ENCODE results near the gene CFAP97D2.
A peak's percentile ranks its signal among the peaks of the same experiment; 100 is the strongest.
"Not testable (repeated sequence)": the region's sequence is repeated elsewhere in the genome, so short reads cannot be mapped to it uniquely, and the experiment has no call there.

CFAP97D2 gene

DNA sequence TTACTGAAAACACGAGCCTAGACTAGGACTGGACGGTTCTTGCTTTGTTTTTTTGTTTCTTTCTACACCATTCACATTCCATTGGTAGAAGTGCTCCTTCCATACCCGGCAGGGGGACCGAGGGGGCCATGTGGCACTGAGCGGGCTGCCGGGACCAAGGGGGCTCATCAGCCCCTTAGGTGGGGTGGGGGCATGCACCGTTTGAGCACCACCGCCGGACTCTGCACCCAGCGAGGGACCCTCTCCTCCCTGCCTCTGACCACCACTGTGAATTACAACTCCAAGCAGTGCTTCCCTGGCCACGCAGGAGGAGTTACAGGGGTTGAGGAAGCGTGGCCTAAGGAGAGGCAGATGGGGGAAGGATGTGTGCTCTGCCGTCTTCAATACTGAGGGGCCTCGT is 15.0 kb upstream of the CFAP97D2 start:
- peaks cover 8% of the 10 kb centered on the region for H3K9me3 ChIP-seq (ENCODE audit: control insufficient read depth, low read length)
- H3K27me3 ChIP-seq (replicated peaks; ENCODE audit: control insufficient read depth, insufficient read depth, low read length), result peaks cover 44% of the 10 kb centered on the region
- H3K36me3 ChIP-seq (ENCODE audit: control insufficient read depth, insufficient read depth, low read length, severe bottlenecking), result no peaks in the 10 kb centered on the region
- peaks cover 13% of the 10 kb centered on the region for H3K4me1 ChIP-seq (ENCODE audit: control insufficient read depth, insufficient read depth, low read length)
- H3K4me3 ChIP-seq (ENCODE audit: low read length), result no peak overlapping the region
- H3K9ac ChIP-seq (ENCODE audit: low read length), result no peak overlapping the region
- no peak for DNase-seq (ENCODE audit: low read depth)

DNA sequence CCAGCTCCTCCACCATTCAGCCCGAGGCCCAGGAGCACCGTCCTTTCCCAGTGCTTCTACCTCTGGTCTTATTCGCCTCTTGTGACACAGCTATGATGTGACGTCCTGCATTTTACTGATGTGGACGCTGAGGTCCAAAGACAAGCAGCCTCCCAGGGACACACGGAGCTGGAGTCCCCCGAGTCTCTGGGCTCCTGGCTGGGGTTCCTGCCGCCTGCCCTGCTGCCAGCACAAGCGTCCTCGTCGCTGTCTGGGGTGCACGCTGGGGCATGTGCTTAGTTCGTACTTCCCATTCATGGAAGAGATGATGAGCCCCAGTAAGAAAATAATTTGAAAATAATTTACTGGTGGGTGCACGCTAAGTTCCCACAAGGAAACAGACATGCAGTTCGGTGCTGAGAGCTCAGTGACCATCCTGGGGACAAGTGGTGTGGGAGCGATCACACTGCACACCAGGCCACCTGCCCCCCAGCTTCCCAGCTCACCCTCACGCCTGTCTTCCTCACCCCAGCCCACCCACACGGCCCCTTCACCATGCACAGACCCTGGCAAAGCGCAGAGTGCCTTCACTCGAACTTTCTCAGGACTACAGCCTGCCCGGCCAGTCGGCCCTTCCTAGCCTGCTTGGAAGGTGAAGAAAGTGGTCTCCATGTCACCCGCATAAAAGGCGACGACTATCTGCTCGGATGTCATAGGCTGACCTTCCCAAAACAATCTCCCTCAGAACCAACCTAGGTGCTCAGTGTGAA is 14.2 kb upstream of the CFAP97D2 start:
- H3K9ac ChIP-seq (ENCODE audit: low read length), result no peak overlapping the region
- no peak overlapping the region for H3K4me3 ChIP-seq (ENCODE audit: low read length)
- H3K9me3 ChIP-seq (ENCODE audit: control insufficient read depth, low read length), result peaks cover 2% of the 10 kb centered on the region
- peaks cover 44% of the 10 kb centered on the region for H3K27me3 ChIP-seq (replicated peaks; ENCODE audit: control insufficient read depth, insufficient read depth, low read length)
- H3K4me1 ChIP-seq (ENCODE audit: control insufficient read depth, insufficient read depth, low read length), result peaks cover 13% of the 10 kb centered on the region
- no peak for DNase-seq (ENCODE audit: low read depth)
- H3K36me3 ChIP-seq (ENCODE audit: control insufficient read depth, insufficient read depth, low read length, severe bottlenecking), result no peaks in the 10 kb centered on the region

DNA sequence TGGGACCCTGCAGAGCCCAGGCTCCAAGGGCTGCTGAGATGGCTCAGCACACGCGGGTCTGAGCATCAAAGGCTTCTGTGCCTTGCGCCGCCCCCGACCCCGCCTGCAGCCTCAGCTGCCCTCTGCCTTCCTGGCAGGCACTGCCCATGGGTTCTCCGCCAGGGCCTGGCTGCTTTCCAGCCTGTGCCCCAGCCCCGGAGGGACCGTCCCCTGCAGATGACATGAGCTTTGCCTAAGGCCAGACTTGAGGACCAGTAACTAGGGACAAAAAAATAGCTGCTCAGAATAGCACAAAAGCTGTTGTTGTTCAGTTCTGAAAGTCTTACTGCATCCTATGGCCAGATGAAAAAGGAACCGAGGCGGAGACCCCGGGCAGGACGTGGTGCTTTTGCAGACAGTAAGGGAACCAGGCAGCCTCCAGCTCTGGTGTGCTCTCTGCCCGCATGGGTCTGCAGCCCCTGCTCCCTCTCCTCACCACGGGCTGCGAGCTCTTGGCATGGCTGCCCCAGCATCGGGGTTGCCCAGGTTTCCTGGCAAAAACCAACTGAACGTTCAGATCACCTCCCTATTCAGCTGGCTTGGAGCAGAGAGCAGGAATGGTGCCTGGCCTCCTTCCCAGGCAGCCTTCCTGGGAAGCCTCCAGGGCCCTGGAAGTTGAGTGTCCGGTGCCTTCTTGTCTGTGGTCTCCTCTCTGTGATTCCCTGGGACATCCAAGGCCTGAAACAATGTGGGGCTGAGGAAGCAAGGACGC is 12.5 kb upstream of the CFAP97D2 start:
- Histone ChIP-seq H3K4me1 (ENCODE audit: control insufficient read depth, insufficient read depth, low read length) (peaks cover 13% of the 10 kb centered on the region), H3K4me3 (ENCODE audit: low read length) (no peak overlapping the region), H3K9ac (ENCODE audit: low read length) (peak overlapping the region; percentile 20), H3K9me3 (ENCODE audit: control insufficient read depth, low read length) (peaks cover 3% of the 10 kb centered on the region), H3K36me3 (ENCODE audit: control insufficient read depth, insufficient read depth, low read length, severe bottlenecking) (no peaks in the 10 kb centered on the region), H3K27me3 (replicated peaks; ENCODE audit: control insufficient read depth, insufficient read depth, low read length) (peaks cover 35% of the 10 kb centered on the region)
- no peak for DNase-seq (ENCODE audit: low read depth)

DNA sequence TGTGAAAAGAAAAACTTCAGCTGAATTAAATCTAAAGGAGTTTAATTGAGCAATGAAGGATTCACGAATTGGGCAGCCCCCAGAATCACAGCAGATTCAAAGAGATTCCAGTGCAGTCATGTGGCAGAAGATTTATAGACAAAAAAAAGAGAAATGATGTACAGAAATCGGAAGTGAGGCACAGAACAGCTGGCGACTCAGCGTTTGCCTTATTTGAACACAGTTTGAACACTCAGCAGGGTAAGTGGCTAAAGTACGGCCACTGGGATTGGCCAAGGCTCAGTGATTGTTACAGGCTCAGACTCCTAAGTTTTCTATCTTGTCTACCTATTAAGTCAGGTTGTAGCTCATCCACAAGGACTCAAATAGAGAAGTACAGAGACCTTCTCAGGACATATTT is 11.6 kb upstream of the CFAP97D2 start:
- Histone ChIP-seq H3K9me3 (ENCODE audit: control insufficient read depth, low read length) (peaks cover 3% of the 10 kb centered on the region), H3K27me3 (replicated peaks; ENCODE audit: control insufficient read depth, insufficient read depth, low read length) (peaks cover 26% of the 10 kb centered on the region), H3K4me1 (ENCODE audit: control insufficient read depth, insufficient read depth, low read length) (peaks cover 10% of the 10 kb centered on the region), H3K4me3 (ENCODE audit: low read length) (no peak overlapping the region), H3K9ac (ENCODE audit: low read length) (peak overlapping the region; percentile 20), H3K36me3 (ENCODE audit: control insufficient read depth, insufficient read depth, low read length, severe bottlenecking) (no peaks in the 10 kb centered on the region)
- no peak for DNase-seq (ENCODE audit: low read depth)

DNA sequence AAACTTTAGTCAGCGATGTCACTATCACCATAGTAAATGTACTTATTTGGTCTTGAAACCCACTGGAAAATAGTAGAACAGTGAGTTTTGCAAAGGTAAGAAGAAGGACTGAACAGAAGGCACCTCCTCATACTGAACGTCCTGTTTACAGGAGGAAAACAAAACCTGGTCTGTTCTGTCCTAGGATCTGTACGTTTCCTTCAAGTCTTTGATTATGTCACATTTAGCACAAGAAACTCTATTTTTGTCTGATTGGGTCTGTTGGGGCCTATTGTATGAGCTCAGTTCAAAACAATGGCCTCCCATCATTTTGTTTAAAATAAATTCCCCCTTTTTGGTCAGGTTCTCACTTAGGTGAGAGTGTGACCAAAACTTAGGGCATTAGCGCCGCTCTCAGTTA is 11.2 kb upstream of the CFAP97D2 start:
- Histone ChIP-seq H3K9me3 (ENCODE audit: control insufficient read depth, low read length) (peaks cover 3% of the 10 kb centered on the region), H3K27me3 (replicated peaks; ENCODE audit: control insufficient read depth, insufficient read depth, low read length) (peaks cover 23% of the 10 kb centered on the region), H3K36me3 (ENCODE audit: control insufficient read depth, insufficient read depth, low read length, severe bottlenecking) (no peaks in the 10 kb centered on the region), H3K4me1 (ENCODE audit: control insufficient read depth, insufficient read depth, low read length) (peaks cover 10% of the 10 kb centered on the region), H3K4me3 (ENCODE audit: low read length) (no peak overlapping the region), H3K9ac (ENCODE audit: low read length) (no peak overlapping the region)
- DNase-seq (ENCODE audit: low read depth), result no peak

DNA sequence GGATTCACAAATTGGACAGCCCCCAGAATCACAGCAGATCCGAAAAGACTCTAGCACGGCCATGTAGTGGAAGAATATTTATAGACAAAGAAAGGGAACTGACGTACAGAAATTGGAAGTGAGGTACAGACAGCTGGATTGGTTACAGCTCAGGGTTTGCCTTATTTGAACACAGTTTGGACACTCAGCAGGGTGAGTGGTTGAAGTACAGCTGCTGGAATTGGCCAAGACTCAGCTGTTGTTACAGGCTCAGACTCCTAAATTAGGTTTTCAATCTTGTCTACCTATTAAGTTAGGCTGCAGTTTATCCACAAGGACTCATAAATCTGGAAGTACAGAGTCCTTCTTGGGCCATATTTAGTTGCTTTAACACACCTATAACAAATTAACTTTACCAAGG is 5.8 kb upstream of the CFAP97D2 start:
- H3K36me3 ChIP-seq (ENCODE audit: control insufficient read depth, insufficient read depth, low read length, severe bottlenecking), result no peaks in the 10 kb centered on the region
- H3K4me1 ChIP-seq (ENCODE audit: control insufficient read depth, insufficient read depth, low read length), result peaks cover 16% of the 10 kb centered on the region
- H3K27me3 ChIP-seq (replicated peaks; ENCODE audit: control insufficient read depth, insufficient read depth, low read length), result peaks cover 12% of the 10 kb centered on the region
- no peak overlapping the region for H3K9ac ChIP-seq (ENCODE audit: low read length)
- no peak overlapping the region for H3K4me3 ChIP-seq (ENCODE audit: low read length)
- peaks cover 3% of the 10 kb centered on the region for H3K9me3 ChIP-seq (ENCODE audit: control insufficient read depth, low read length)
- DNase-seq (ENCODE audit: low read depth), result no peak

DNA sequence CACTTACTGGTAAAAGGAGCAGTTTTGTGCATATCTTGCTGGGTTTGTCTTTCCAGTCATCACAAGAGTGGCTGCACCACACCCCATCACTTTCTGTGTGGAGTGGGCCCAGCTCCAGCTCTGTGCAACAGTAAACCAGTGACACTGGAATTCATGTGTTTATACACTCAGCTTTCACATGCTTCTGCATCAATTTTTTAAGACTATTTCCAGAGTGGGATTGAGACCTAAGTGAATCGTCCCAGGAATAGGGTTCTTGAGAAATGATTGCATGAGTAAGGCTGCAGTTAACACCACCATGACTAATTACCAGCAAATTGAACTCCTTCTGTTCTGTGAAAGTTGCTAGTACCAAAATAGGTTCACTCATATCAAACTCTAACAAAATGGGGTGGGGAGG is 5.3 kb upstream of the CFAP97D2 start:
- peak; percentile 15 for DNase-seq (ENCODE audit: low read depth)
- Histone ChIP-seq H3K9me3 (ENCODE audit: control insufficient read depth, low read length) (peaks cover 3% of the 10 kb centered on the region), H3K27me3 (replicated peaks; ENCODE audit: control insufficient read depth, insufficient read depth, low read length) (peaks cover 17% of the 10 kb centered on the region), H3K4me3 (ENCODE audit: low read length) (no peak overlapping the region), H3K36me3 (ENCODE audit: control insufficient read depth, insufficient read depth, low read length, severe bottlenecking) (no peaks in the 10 kb centered on the region), H3K4me1 (ENCODE audit: control insufficient read depth, insufficient read depth, low read length) (peaks cover 16% of the 10 kb centered on the region), H3K9ac (ENCODE audit: low read length) (no peak overlapping the region)

DNA sequence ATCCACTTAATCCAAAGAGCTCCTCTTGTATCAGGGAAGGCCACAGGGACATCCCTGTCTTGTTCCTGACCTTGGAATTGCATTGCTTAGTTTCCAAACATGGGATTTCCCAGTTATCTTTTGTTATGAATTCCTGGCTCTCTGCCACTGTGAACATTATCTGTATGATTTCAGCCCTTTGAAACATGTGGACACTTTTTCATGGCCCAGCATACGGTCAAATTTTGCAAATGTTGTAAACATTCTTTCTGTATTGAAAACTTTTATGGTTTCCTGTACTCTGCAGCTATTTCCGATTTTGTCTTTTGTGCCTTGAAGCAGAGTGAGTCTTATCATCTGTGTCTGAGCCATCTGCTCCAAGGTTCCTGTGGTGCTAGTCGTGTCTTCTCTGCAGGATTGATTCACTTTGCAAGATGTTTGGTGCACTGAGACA is 4.5 kb upstream of the CFAP97D2 start:
- Histone ChIP-seq H3K4me3 (ENCODE audit: low read length) (no peak overlapping the region), H3K36me3 (ENCODE audit: control insufficient read depth, insufficient read depth, low read length, severe bottlenecking) (no peaks in the 10 kb centered on the region), H3K27me3 (replicated peaks; ENCODE audit: control insufficient read depth, insufficient read depth, low read length) (peaks cover 25% of the 10 kb centered on the region), H3K9me3 (ENCODE audit: control insufficient read depth, low read length) (peaks cover 3% of the 10 kb centered on the region), H3K9ac (ENCODE audit: low read length) (no peak overlapping the region), H3K4me1 (ENCODE audit: control insufficient read depth, insufficient read depth, low read length) (peaks cover 16% of the 10 kb centered on the region)
- DNase-seq (ENCODE audit: low read depth), result no peak

DNA sequence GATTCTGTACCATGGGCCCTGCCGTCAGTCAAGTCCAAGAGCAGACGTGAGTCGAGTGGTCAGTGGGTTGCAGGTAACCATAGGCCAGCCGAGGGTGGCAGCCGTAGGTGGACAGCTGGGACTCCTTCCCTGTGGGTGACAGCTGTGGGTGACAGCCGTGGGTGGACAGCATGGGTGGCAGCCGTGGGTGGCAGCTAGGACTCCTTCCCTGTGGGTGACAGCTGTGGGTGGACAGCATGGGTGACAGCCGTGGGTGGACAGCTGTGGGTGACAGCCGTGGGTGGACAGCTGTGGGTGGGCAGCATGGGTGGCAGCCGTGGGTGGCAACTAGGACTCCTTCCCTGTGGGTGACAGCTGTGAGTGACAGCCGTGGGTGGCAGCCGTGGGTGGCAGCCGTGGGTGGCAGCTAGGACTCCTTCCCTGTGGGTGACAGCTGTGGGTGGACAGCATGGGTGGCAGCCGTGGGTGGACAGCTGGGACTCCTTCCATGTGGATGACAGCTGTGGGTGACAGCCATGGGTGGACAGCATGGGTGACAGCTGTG is 2.6 kb upstream of the CFAP97D2 start:
- H3K4me3 ChIP-seq (ENCODE audit: low read length); H3K9me3 ChIP-seq (ENCODE audit: control insufficient read depth, low read length); H3K9ac ChIP-seq (ENCODE audit: low read length); H3K36me3 ChIP-seq (ENCODE audit: control insufficient read depth, insufficient read depth, low read length, severe bottlenecking); DNase-seq (ENCODE audit: low read depth): not testable (repeated sequence)
- Histone ChIP-seq H3K4me1 (ENCODE audit: control insufficient read depth, insufficient read depth, low read length) (peaks cover 16% of the 10 kb centered on the region), H3K27me3 (replicated peaks; ENCODE audit: control insufficient read depth, insufficient read depth, low read length) (peaks cover 35% of the 10 kb centered on the region)

DNA sequence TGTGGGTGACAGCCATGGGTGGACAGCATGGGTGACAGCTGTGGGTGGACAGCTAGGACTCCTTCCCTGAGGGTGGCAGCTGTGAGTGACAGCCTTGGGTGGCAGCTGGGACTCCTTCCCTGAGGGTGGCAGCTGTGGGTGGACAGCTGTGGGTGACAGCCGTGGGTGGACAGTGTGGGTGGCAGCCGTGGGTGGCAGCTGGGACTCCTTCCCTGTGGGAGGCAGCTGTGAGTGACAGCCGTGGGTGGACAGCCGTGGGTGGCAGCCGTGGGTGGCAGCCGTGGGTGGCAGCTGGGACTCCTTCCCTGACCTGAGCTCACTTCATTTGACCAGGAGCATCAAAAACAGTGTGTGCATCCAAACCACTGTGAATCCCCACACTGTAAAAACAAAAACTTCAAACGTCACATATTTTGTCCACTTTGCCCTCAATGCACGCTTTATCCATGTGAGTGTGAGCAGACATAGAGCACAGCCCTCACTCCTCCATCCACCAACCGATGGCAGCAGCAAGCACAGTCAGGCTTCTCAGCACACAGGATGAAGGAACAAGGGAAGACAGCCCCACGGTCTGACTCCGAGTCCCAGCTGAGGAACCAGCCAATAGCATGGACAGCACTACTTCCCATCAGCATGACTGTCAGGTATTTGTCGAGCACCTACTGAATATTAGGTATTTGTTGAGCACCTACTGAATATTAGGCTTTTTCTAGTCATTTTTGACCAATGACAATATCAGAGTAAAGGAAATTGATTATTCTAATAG is 1.6 kb upstream of the CFAP97D2 start:
- Histone ChIP-seq H3K4me1 (ENCODE audit: control insufficient read depth, insufficient read depth, low read length) (peaks cover 16% of the 10 kb centered on the region), H3K9me3 (ENCODE audit: control insufficient read depth, low read length) (no peaks in the 10 kb centered on the region), H3K4me3 (ENCODE audit: low read length) (no peak overlapping the region), H3K9ac (ENCODE audit: low read length) (no peak overlapping the region), H3K36me3 (ENCODE audit: control insufficient read depth, insufficient read depth, low read length, severe bottlenecking) (no peaks in the 10 kb centered on the region), H3K27me3 (replicated peaks; ENCODE audit: control insufficient read depth, insufficient read depth, low read length) (peaks cover 36% of the 10 kb centered on the region)
- DNase-seq (ENCODE audit: low read depth), result peak; percentile 6
